A549 (cell line): Measurements from ENCODE around the gene PTPN12. TPM values are rescaled to one million over a fixed set of nuclear protein-coding genes. Genes with fewer than 3 reads are reported as not detected.
A peak's percentile ranks its signal among the peaks of the same experiment; 100 is the strongest.

Source experiments
- ATAC-seq, 2 experiments: fragments of 200-7000 bp in 1 of 2; fragments of >200 bp in 1 of 2; cut with Nextera tagmentation in 1 of 2; cut with Tn5 transposase in 1 of 2; 3 replicates each; pipeline versions ENCODE4 v1.8.0 to v1.9.1; 2018 to 2020; ENCODE audit warnings: mild to moderate bottlenecking in 1 of 2, moderate library complexity in 1 of 2
- CTCF ChIA-PET: fragments of 300-600 bp; sonication (Branson Sonifier 250); formaldehyde crosslinking; extraction: SDS; loops from one replicate; lab custom pipeline; 2021; ENCODE audit warnings: antibody characterized with exemption, inconsistent platforms; lab: Yijun Ruan, JAX
- POLR2A ChIA-PET: fragments of 350-600 bp; formaldehyde crosslinking; extraction: SDS; loops from one replicate; lab custom pipeline; 2021; ENCODE audit warnings: antibody characterized with exemption, inconsistent platforms; lab: Yijun Ruan, JAX
- DNase-seq, 2 experiments: peaks; one replicate each; pipeline versions ENCODE4 v3.0.0 to v3.0.0-alpha.2; 2011 to 2016; ENCODE audit warnings: low read depth in 1 of 2, low spot score in 1 of 2
- FAIRE-seq: peaks from 2 replicates; lab custom pipeline; 2011; peaks lifted over from hg19 to GRCh38; lab: Jason Lieb, UNC
- H3K27ac ChIP-seq, 2 experiments: fragments of >200 bp; sonication (Bioruptor Twin); formaldehyde crosslinking; 3 replicates each; pipeline ENCODE4 v1.5.1; 2016 to 2017
- H3K4me1 ChIP-seq: fragments of >200 bp; sonication (Bioruptor Twin); formaldehyde crosslinking; 3 replicates; pipeline ENCODE4 v1.6.1; 2016
- H3K4me2 ChIP-seq: fragments of >200 bp; sonication (Bioruptor Twin); formaldehyde crosslinking; 3 replicates; pipeline ENCODE4 v1.6.1; 2016
- H3K4me3 ChIP-seq: fragments of >200 bp; sonication (Bioruptor Twin); formaldehyde crosslinking; 3 replicates; pipeline ENCODE4 v1.5.1; 2016
- H3K9me3 ChIP-seq: fragments of >200 bp; sonication (Bioruptor Twin); formaldehyde crosslinking; 3 replicates; pipeline ENCODE4 v1.6.1; 2016
- ATOH8 ChIP-seq: fragments of 250-450 bp; sonication (Bioruptor Pico); IDR thresholded peaks from 2 replicates; pipeline ENCODE4 v1.5.0; 2020; ENCODE audit warnings: low read depth, mild to moderate bottlenecking, moderate library complexity
- EHF ChIP-seq: fragments of 250-450 bp; sonication (Bioruptor Pico); IDR thresholded peaks from 2 replicates; pipeline ENCODE4 v1.5.0; 2020; ENCODE audit warnings: mild to moderate bottlenecking
- ELK1 ChIP-seq: fragments of 150-350 bp; IDR thresholded peaks from 2 replicates; pipeline ENCODE4 v1.6.1; 2014; ENCODE audit warnings: low read depth, mild to moderate bottlenecking, low read length
- EP300 ChIP-seq, 2 experiments: fragments of >200 bp; sonication (Bioruptor Twin); formaldehyde crosslinking; IDR thresholded peaks; 2 replicates in 1 of 2; 3 replicates in 1 of 2; pipeline ENCODE4 v1.6.1; 2016 to 2017
- FOSB ChIP-seq: fragments of 250-450 bp; sonication (Bioruptor Pico); IDR thresholded peaks from 2 replicates; pipeline ENCODE4 v1.5.0; 2020; ENCODE audit warnings: mild to moderate bottlenecking, moderate library complexity
- GATA3 ChIP-seq: IDR thresholded peaks from 2 replicates; pipeline ENCODE4 v1.6.1; 2012; ENCODE audit warnings: borderline replicate concordance
- HDAC2 ChIP-seq: fragments of 200-600 bp; sonication (generic); IDR thresholded peaks from 2 replicates; pipeline ENCODE4 v1.6.1; 2016
- HES2 ChIP-seq: fragments of >200 bp; sonication (Bioruptor Twin); formaldehyde crosslinking; IDR thresholded peaks from 2 replicates; pipeline ENCODE4 v1.6.1; 2016
- HEYL ChIP-seq: fragments of 250-450 bp; sonication (Bioruptor Pico); IDR thresholded peaks from 2 replicates; pipeline ENCODE4 v1.8.0; 2021; ENCODE audit warnings: mild to moderate bottlenecking, moderate library complexity
- HOXA7 ChIP-seq: fragments of 250-450 bp; sonication (Bioruptor Pico); IDR thresholded peaks from 2 replicates; pipeline ENCODE4 v1.5.0; 2020; ENCODE audit warnings: mild to moderate bottlenecking, moderate library complexity
- HOXB13 ChIP-seq: fragments of 250-450 bp; sonication (Bioruptor Pico); IDR thresholded peaks from 2 replicates; pipeline ENCODE4 v1.5.0; 2020; ENCODE audit warnings: low read depth, mild to moderate bottlenecking, moderate library complexity
- MAX ChIP-seq: IDR thresholded peaks from 2 replicates; pipeline ENCODE4 v1.6.1; 2012
- MAZ ChIP-seq: fragments of 150-350 bp; IDR thresholded peaks from 2 replicates; pipeline ENCODE4 v1.6.1; 2014; ENCODE audit warnings: antibody characterized with exemption, low read depth, low read length, borderline replicate concordance
- MYC ChIP-seq: IDR thresholded peaks from 2 replicates; pipeline ENCODE4 v1.6.1; 2012; ENCODE audit warnings: mild to moderate bottlenecking, inconsistent platforms, low read length, improper control_type of control experiment, borderline replicate concordance
- NPAS2 ChIP-seq: fragments of 250-450 bp; sonication (Bioruptor Pico); IDR thresholded peaks from 2 replicates; pipeline ENCODE4 v1.8.0; 2022; ENCODE audit warnings: mild to moderate bottlenecking, moderate library complexity, borderline replicate concordance
- NR3C1 ChIP-seq: fragments of >200 bp; sonication (Bioruptor Twin); formaldehyde crosslinking; IDR thresholded peaks from 3 replicates; pipeline ENCODE4 v1.6.1; 2017
- PBX3 ChIP-seq: IDR thresholded peaks from 2 replicates; pipeline ENCODE4 v1.6.1; 2012
- POLR2A ChIP-seq: IDR thresholded peaks from 2 replicates; pipeline ENCODE4 v1.6.1; 2012; ENCODE audit warnings: mild to moderate bottlenecking, low read length
- RAD21 ChIP-seq, 2 experiments: fragments of >200 bp in 1 of 2; sonication (Bioruptor Twin) in 1 of 2; formaldehyde crosslinking in 1 of 2; IDR thresholded peaks in 1 of 2; conservative IDR thresholded peaks in 1 of 2; 2 replicates in 1 of 2; 3 replicates in 1 of 2; pipeline ENCODE4 v1.6.1; 2012 to 2018; ENCODE audit warnings: inconsistent platforms in 1 of 2
- RARB ChIP-seq: fragments of 250-450 bp; sonication (Bioruptor Pico); IDR thresholded peaks from 2 replicates; pipeline ENCODE4 v1.8.0; 2021; ENCODE audit warnings: mild to moderate bottlenecking, moderate library complexity
- REST ChIP-seq: fragments of 200-600 bp; sonication (generic); IDR thresholded peaks from 2 replicates; pipeline ENCODE4 v1.6.1; 2016; ENCODE audit warnings: antibody characterized with exemption, mild to moderate bottlenecking, moderate library complexity
- RFX5 ChIP-seq: fragments of 450-650 bp; IDR thresholded peaks from 2 replicates; pipeline ENCODE4 v1.7.1; 2014; ENCODE audit warnings: antibody characterized with exemption, mild to moderate bottlenecking, moderate library complexity
- TFCP2L1 ChIP-seq: fragments of 250-450 bp; sonication (Bioruptor Pico); IDR thresholded peaks from 2 replicates; pipeline ENCODE4 v1.5.0; 2021; ENCODE audit warnings: mild to moderate bottlenecking
- ZFP36 ChIP-seq: fragments of 450-650 bp; IDR thresholded peaks from 2 replicates; pipeline ENCODE4 v1.6.1; 2014; ENCODE audit warnings: borderline replicate concordance; ENCODE audit not compliant: partially characterized antibody
- WGBS: methylation state at CpG from one replicate; pipeline ENCODE4 v1.1.6; 2017; ENCODE audit errors: missing lambda C conversion rate; 5-methylcytosine and 5-hydroxymethylcytosine counted together
- polyA plus RNA-seq, 4 experiments: library from polyadenylated mRNA; depleted of rRNA in 3 of 4; stranded (reverse); fragments of >200 nt; fragmentation: RNase III in 1 of 4; extraction: RNeasy Plus Mini Kit Qiagen cat#74134 plus additional on column Dnase treatment in 1 of 4; gene quantifications; 2 replicates in 3 of 4; 3 replicates in 1 of 4; pipeline ENCODE4 v1.2.3, GENCODE V29; 2011 to 2017

The PTPN12 gene
- polyA plus RNA-seq, 2 of the 4 experiments (the other 2 are of a cell fraction): 76.3 to 105 TPM

GRCh38 chr7:77542409-77542808 lies 5.3 kb downstream of the PTPN12 start (continued):
- TF ChIP-seq REST: no peak
- no peak for TF ChIP-seq RARB
- TF ChIP-seq MYC: no peak
- no peak for TF ChIP-seq GATA3
- no peak for TF ChIP-seq EHF (CRISPR knock-in tag)

- Histone ChIP-seq H3K4me3 (no peak overlapping the region), H3K4me1 (peaks cover 67% of the 10 kb centered on the region), H3K27ac (no peak overlapping the region)
- 54% methylated on average over 2 of the region's 2 CpGs for WGBS
- ChIA-PET POLR2A (interaction anchor here (0.5 to 1.2 kb wide), 2 partner anchors 115 to 208 kb away, joined by 3 to 7 read pairs; no protein-coding TSS in a partner anchor), CTCF (interaction anchor here (0.7 to 0.8 kb wide), 2 partner anchors 22 to 1236 kb away, joined by 3 read pairs; no protein-coding TSS in a partner anchor)
- no peak for ATAC-seq
- peak; percentile 18 for FAIRE-seq
- no peak for TF ChIP-seq HEYL
- no peak for TF ChIP-seq ZFP36
- TF ChIP-seq HOXB13 (CRISPR knock-in tag): no peak
- no peak for TF ChIP-seq ATOH8 (CRISPR knock-in tag)
- TF ChIP-seq PBX3: no peak
- no peak for TF ChIP-seq ELK1
- no peak for TF ChIP-seq EP300 (IDR thresholded peaks at IDR 0.05)
- TF ChIP-seq TFCP2L1 (CRISPR knock-in tag): no peak
- TF ChIP-seq MAX: no peak
- TF ChIP-seq HDAC2: no peak
- no peak for TF ChIP-seq NPAS2 (CRISPR knock-in tag)
- TF ChIP-seq RFX5: no peak
- TF ChIP-seq MYC: no peak
- TF ChIP-seq POLR2A: no peak
- no peak for TF ChIP-seq HOXA7 (CRISPR knock-in tag)
- TF ChIP-seq, all 56 proteins: peak for 0
- no peak for DNase-seq
- Histone ChIP-seq H3K4me2 (peak overlapping the region; percentile 89), H3K9me3 (no peaks in the 10 kb centered on the region)
Observed at GRCh38 chr7:77542895-77543294, 5.8 kb downstream of the PTPN12 start.

- CTCF ChIA-PET: no interaction called here
- no peak for ATAC-seq
- WGBS: 92% methylated on average over 4 of the region's 4 CpGs
- Histone ChIP-seq H3K9me3 (no peaks in the 10 kb centered on the region), H3K4me2 (peak overlapping the region; percentile 19; the same call in 2 of the 3 replicates), H3K27ac (no peak overlapping the region), H3K4me1 (peaks cover 77% of the 10 kb centered on the region), H3K4me3 (no peak overlapping the region)
- POLR2A ChIA-PET: no interaction called here
- TF ChIP-seq MAZ (no peak), TFCP2L1 (CRISPR knock-in tag) (no peak), HES2 (no peak), EHF (CRISPR knock-in tag) (no peak), RAD21 (conservative IDR thresholded peaks at IDR 0.05 in 1 of 2, IDR thresholded peaks at IDR 0.05 in 1 of 2) (no peak), MYC (no peak), NR3C1 (no peak), FOSB (CRISPR knock-in tag) (no peak)
- DNase-seq: no peak
- FAIRE-seq: no peak
Observed at GRCh38 chr7:77543910-77544309, 6.8 kb downstream of the PTPN12 start.
